HG02610 (cell line): ENCODE results near the gene COL8A2.

Experiments
- ATAC-seq: cut with Tn5 transposase; IDR thresholded peaks from one replicate; pipeline ENCODE4 v1.9.1; 2021; ENCODE audit warnings: mild to moderate bottlenecking, moderate library complexity; ENCODE audit not compliant: unreplicated experiment

The COL8A2 gene

GRCh38 chr1:36115200-36115669 lies 9.8 kb downstream of the COL8A2 start:
- ATAC-seq, result no peak

GRCh38 chr1:36114371-36114770 lies 10.7 kb downstream of the COL8A2 start:
- no peak for ATAC-seq

GRCh38 chr1:36112823-36113222 lies 12.2 kb downstream of the COL8A2 start:
- ATAC-seq, result no peak

GRCh38 chr1:36111151-36111550 lies 13.9 kb downstream of the COL8A2 start:
- no peak for ATAC-seq

GRCh38 chr1:36109041-36109679 lies 15.9 kb downstream of the COL8A2 start:
- no peak for ATAC-seq

GRCh38 chr1:36108314-36108713 lies 16.7 kb downstream of the COL8A2 start:
- ATAC-seq, result no peak

GRCh38 chr1:36107394-36107793 lies 17.6 kb downstream of the COL8A2 start:
- no peak for ATAC-seq

GRCh38 chr1:36106269-36106668 lies 18.8 kb downstream of the COL8A2 start:
- no peak for ATAC-seq

GRCh38 chr1:36101546-36101945 lies 23.5 kb downstream of the COL8A2 start:
- no peak for ATAC-seq

- no peak for ATAC-seq
These were observed 24.6 kb downstream of the COL8A2 start for GRCh38 chr1:36100376-36100775.

- peak; percentile 48 for ATAC-seq
These were observed 25.2 kb downstream of the COL8A2 start for GRCh38 chr1:36099681-36100341.

- no peak for ATAC-seq
These were observed 26.2 kb downstream of the COL8A2 start for GRCh38 chr1:36098650-36099365.

- ATAC-seq, result no peak
These were observed 27.1 kb downstream of the COL8A2 start for GRCh38 chr1:36097693-36098585.

GRCh38 chr1:36096500-36097432 lies 28.3 kb downstream of the COL8A2 start:
- ATAC-seq, result no peak

GRCh38 chr1:36095760-36096405 lies 29.1 kb downstream of the COL8A2 start:
- no peak for ATAC-seq

- no peak for ATAC-seq
These were observed 30.4 kb downstream of the COL8A2 start for GRCh38 chr1:36094621-36095061.

- ATAC-seq, result no peak
These were observed 31.1 kb downstream of the COL8A2 start for GRCh38 chr1:36093929-36094328.

- ATAC-seq, result no peak
These were observed 31.8 kb downstream of the COL8A2 start for GRCh38 chr1:36093226-36093625.

GRCh38 chr1:36092798-36093185 lies 32.2 kb downstream of the COL8A2 start:
- ATAC-seq, result no peak
